K562 (cell line): ENCODE measurements around the gene CEACAM18. TPM values are rescaled to one million over a fixed set of nuclear protein-coding genes. Genes with fewer than 3 reads are reported as not detected.

Experiments used
- BRD9 ChIP-seq: fragments of 450-650 bp; IDR thresholded peaks from 2 replicates; pipeline ENCODE4 v1.6.1; 2018; ENCODE audit warnings: low read depth; ENCODE audit not compliant: partially characterized antibody
- CHD4 ChIP-seq: fragments of 200-600 bp; sonication (generic); IDR thresholded peaks from 3 replicates; pipeline ENCODE4 v1.6.1; 2012; ENCODE audit warnings: low read depth, mild to moderate bottlenecking, mixed read lengths, low read length, inconsistent platforms; ENCODE audit not compliant: insufficient read depth, insufficient replicate concordance, poor library complexity, severe bottlenecking
- DACH1 ChIP-seq: fragments of 450-650 bp; IDR thresholded peaks from 2 replicates; pipeline ENCODE4 v1.6.1; 2018; ENCODE audit not compliant: partially characterized antibody
- DMBX1 ChIP-seq: fragments of 250-450 bp; sonication (Bioruptor Pico); IDR thresholded peaks from 2 replicates; pipeline ENCODE4 v1.8.0; 2022; ENCODE audit warnings: inconsistent platforms, mild to moderate bottlenecking, moderate library complexity, borderline replicate concordance
- GATAD2B ChIP-seq: fragments of 450-650 bp; IDR thresholded peaks from 2 replicates; pipeline ENCODE4 v1.6.1; 2017; ENCODE audit warnings: mild to moderate bottlenecking, borderline replicate concordance
- KDM1A ChIP-seq, 2 experiments: fragments of 450-650 bp; IDR thresholded peaks; 2 replicates each; pipeline ENCODE4 v1.6.1; 2016; ENCODE audit warnings: mild to moderate bottlenecking in 2 of 2
- NRF1 ChIP-seq, 2 experiments: fragments of 450-650 bp; IDR thresholded peaks in 1 of 2; conservative IDR thresholded peaks in 1 of 2; 2 replicates each; pipeline ENCODE4 v1.6.1; 2014; ENCODE audit warnings: mild to moderate bottlenecking in 2 of 2
- PCBP2 ChIP-seq: fragments of 200-400 bp; formaldehyde crosslinking; IDR thresholded peaks from 2 replicates; pipeline ENCODE4 v1.6.1; 2018; ENCODE audit warnings: low read length, low read depth, mild to moderate bottlenecking, moderate library complexity; ENCODE audit not compliant: poor library complexity, severe bottlenecking
- PHF21A ChIP-seq: fragments of 450-650 bp; IDR thresholded peaks from 2 replicates; pipeline ENCODE4 v1.6.1; 2017; ENCODE audit warnings: low read depth, borderline replicate concordance
- POLR2H ChIP-seq: IDR thresholded peaks from 2 replicates; pipeline ENCODE4 v1.6.1; 2016; ENCODE audit warnings: missing genetic modification characterization, low read depth, mild to moderate bottlenecking, control low read depth, missing compliant biosample characterization, moderate library complexity
- PTBP1 ChIP-seq: fragments of 200-400 bp; formaldehyde crosslinking; IDR thresholded peaks from 2 replicates; pipeline ENCODE4 v1.6.1; 2017; ENCODE audit warnings: low read depth, low read length
- RAD21 ChIP-seq, 2 experiments: fragments of 250-450 bp in 1 of 2; fragments of 450-650 bp in 1 of 2; sonication (Bioruptor Pico) in 1 of 2; formaldehyde crosslinking in 1 of 2; IDR thresholded peaks in 1 of 2; conservative IDR thresholded peaks in 1 of 2; 2 replicates each; pipeline versions ENCODE4 v1.4.0 to v1.8.0; 2020 to 2022; ENCODE audit warnings: mild to moderate bottlenecking in 2 of 2, moderate library complexity in 1 of 2
- TBP ChIP-seq: optimal IDR thresholded peaks from 2 replicates; pipeline ENCODE3; 2011; ENCODE audit warnings: low read depth, low read length, improper control_type of control experiment
- TCF7 ChIP-seq: sonication (generic); IDR thresholded peaks from 2 replicates; pipeline ENCODE4 v1.6.1; 2016; ENCODE audit warnings: antibody characterized with exemption, borderline replicate concordance
- TRIM24 ChIP-seq, 2 experiments: fragments of 450-650 bp; IDR thresholded peaks; 2 replicates each; pipeline ENCODE4 v1.6.1; 2016
- ZBTB2 ChIP-seq: fragments of 450-650 bp; IDR thresholded peaks from 2 replicates; pipeline ENCODE4 v1.6.1; 2016; ENCODE audit warnings: antibody characterized with exemption
- ZEB2 ChIP-seq: fragments of 450-650 bp; IDR thresholded peaks from 2 replicates; pipeline ENCODE4 v1.6.1; 2016
- ZFP36 ChIP-seq: fragments of 150-350 bp; IDR thresholded peaks from 2 replicates; pipeline ENCODE4 v1.6.1; 2018; ENCODE audit warnings: low read length, low read depth; ENCODE audit not compliant: partially characterized antibody
- ZNF316 ChIP-seq: fragments of 450-650 bp; IDR thresholded peaks from 2 replicates; pipeline ENCODE4 v1.6.1; 2016
- ZNF444 ChIP-seq: fragments of 250-450 bp; sonication (Bioruptor Pico); IDR thresholded peaks from 2 replicates; pipeline ENCODE4 v1.4.0; 2020; ENCODE audit warnings: mild to moderate bottlenecking, moderate library complexity
- polyA plus RNA-seq, 8 experiments: library from polyadenylated mRNA; depleted of rRNA in 4 of 8; stranded (reverse) in 5 of 8; unstranded in 3 of 8; fragments of >200 nt; fragmentation: Nextera tagmentation in 2 of 8; fragmentation: Illumina TruSeq in 1 of 8; extraction: Ambion mirVana in 2 of 8; extraction: Trizol in 1 of 8; gene quantifications; 2 replicates each; pipeline versions ENCODE4 v1.2.1 to v1.2.3, GENCODE V29; 2011 to 2014; ENCODE audit warnings: inconsistent platforms in 1 of 8, missing spikeins in 1 of 8
- total RNA-seq, 7 experiments: library from RNA; depleted of rRNA in 6 of 7; stranded (reverse); fragments of >200 nt in 6 of 7; fragmentation: Illumina TruSeq in 2 of 7; extraction: Trizol in 2 of 7; gene quantifications; 2 replicates each; pipeline versions ENCODE4 v1.2.1 to v1.2.3, GENCODE V29; 2011 to 2021; ENCODE audit warnings: low replicate concordance in 1 of 7

Gene CEACAM18
- total and polyA plus RNA-seq, 9 of the 15 experiments (the other 6 are each of a cell fraction or from before 2014, with no cell fraction given): 0.08 to 0.24 (median 0.15) TPM; not detected in 3

GRCh38 chr19:51467864-51468544 lies 10.3 kb upstream of the CEACAM18 start (continued):
- TF ChIP-seq POLR2H (peak; percentile 87), TBP (peak; percentile 87), GATAD2B (peak; percentile 80; the same call in 1 of the 2 replicates), TCF7 (no peak), NRF1 (conservative IDR thresholded peaks at IDR 0.05 in 1 of 2, IDR thresholded peaks at IDR 0.05 in 1 of 2) (peak in 1 of 2 experiments; percentile 30; a peak in 1 of 4 replicates), ZNF444 (CRISPR knock-in tag) (0 out of 2 replicates have a peak, but pooled peaks have one; percentile 10), ZBTB2 (peak; percentile 80; the same call in 1 of the 2 replicates), CHD4 (no peak), PHF21A (peak; percentile 33; the same call in 1 of the 2 replicates), DMBX1 (CRISPR knock-in tag) (no peak), TRIM24 (IDR thresholded peaks at IDR 0.05) (peak in 1 of 2 experiments; percentile 72; a peak in 2 of 4 replicates), ZNF316 (no peak), ZEB2 (peak; percentile 96), KDM1A (IDR thresholded peaks at IDR 0.05) (peak; percentile 42 to 56; a peak in 1 of 4 replicates), PTBP1 (no peak), BRD9 (peak; percentile 79), RAD21 (CRISPR knock-in tag; conservative IDR thresholded peaks at IDR 0.05 in 1 of 2, IDR thresholded peaks at IDR 0.05 in 1 of 2) (no peak), DACH1 (peak; percentile 63), PCBP2 (no peak), ZFP36 (peak; percentile 47)
